Left lobe of liver (tissue), 2 donors: ENCODE data around the gene EN1. TPM values are rescaled to one million over a fixed set of nuclear protein-coding genes. Genes with fewer than 3 reads are reported as not detected.

Experiments used
- ATAC-seq: fragments of 200-7000 bp; cut with Tn5 transposase; one replicate; pipeline ENCODE4 v1.9.1; 2020; ENCODE audit warnings: mild to moderate bottlenecking, moderate library complexity
- DNase-seq: peaks from one replicate; pipeline ENCODE4 v3.0.0-alpha.2; 2020; ENCODE audit warnings: low spot score
- total RNA-seq: library from RNA; stranded (reverse); gene quantifications from one replicate; pipeline ENCODE4 v1.2.1, GENCODE V29; 2021
- donor health status: DM: no; HTN: no; CAD: no; lungs with moderate emphysema.
- donor health status: DM: no; HTN: yes; CAD: no.

The EN1 gene
- total RNA-seq, 1 donor from 2014 or later = not detected

- DNase-seq (no peak), ATAC-seq (no peak)
Measured at GRCh38 chr2:118800736-118801135, 46.7 kb downstream of the EN1 start.

- no peak for ATAC-seq
- no peak for DNase-seq
Measured at GRCh38 chr2:118794546-118794945, 52.9 kb downstream of the EN1 start.

Other genes starting within 250 kb of the EN1 start
- 38.8 TPM for gene MARCO, start 94.5 kb upstream of the EN1 start, total RNA-seq